ENCODE data around the gene NETO1. TPM values are rescaled to one million over a fixed set of nuclear protein-coding genes. Genes with fewer than 3 reads are reported as not detected.

The NETO1 gene, protein sequence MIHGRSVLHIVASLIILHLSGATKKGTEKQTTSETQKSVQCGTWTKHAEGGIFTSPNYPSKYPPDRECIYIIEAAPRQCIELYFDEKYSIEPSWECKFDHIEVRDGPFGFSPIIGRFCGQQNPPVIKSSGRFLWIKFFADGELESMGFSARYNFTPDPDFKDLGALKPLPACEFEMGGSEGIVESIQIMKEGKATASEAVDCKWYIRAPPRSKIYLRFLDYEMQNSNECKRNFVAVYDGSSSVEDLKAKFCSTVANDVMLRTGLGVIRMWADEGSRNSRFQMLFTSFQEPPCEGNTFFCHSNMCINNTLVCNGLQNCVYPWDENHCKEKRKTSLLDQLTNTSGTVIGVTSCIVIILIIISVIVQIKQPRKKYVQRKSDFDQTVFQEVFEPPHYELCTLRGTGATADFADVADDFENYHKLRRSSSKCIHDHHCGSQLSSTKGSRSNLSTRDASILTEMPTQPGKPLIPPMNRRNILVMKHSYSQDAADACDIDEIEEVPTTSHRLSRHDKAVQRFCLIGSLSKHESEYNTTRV
- total RNA-seq: 1 to 10 TPM in 3 of 4 donors, under 1 TPM in 1; 0.68 to 1.9 (median 1.1) TPM
- polyA plus RNA-seq: 0.57 TPM
- long read RNA-seq, donor 1, partial matches to known transcripts: 1 of 1 reads
- long read RNA-seq, donor 1, other reads (novel, unspliced or antisense): 0 of 1 reads
- long read RNA-seq, donor 2: 0 reads
- long read RNA-seq, donor 3, partial matches to known transcripts: 0 of 1 reads
- long read RNA-seq, donor 3, other reads (novel, unspliced or antisense): 0 of 1 reads
- long read RNA-seq, donor 4: 0 reads

DNA sequence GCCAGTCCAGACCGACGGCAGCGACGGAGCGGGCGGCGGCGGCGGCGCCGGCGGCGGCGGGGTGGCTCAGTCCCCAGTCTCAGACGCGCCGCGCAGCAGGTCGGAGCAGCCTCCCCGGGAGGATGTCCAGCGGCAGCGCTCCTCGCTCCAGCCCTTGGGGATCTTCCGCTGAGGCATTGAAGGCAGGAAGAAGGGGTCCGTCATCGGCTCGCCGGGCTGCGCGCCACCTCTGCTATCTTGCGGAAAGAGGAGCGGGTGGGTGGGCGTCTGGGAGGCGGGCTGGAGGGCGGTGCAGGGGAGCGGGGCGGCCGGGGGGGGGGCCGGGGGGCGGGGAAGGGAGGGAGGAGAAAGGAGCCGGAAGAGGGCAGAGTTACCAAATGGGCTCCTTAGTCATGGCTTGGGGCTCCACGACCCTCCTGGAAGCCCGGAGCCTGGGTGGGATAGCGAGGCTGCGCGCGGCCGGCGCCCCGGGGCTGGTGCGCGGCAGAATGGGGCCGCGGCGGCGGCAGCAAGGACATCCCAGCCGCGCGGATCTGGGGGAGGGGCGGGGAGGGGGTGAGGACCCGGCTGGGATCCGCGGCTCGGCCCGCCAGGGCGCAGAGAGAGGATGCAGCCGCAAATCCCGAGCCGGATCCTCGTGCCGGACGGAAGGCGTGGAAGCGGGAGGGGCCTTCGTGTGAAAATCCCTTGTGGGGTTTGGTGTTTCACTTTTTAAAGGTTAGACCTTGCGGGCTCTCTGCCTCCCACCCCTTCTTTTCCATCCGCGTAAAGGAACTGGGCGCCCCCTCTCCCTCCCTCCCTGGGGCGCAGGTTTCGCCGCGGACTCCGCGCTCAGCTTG, at the start of gene NETO1:
TSS of gene NETO1 (minus strand) at position 242 of the 839 bp plus-strand sequence. CDS start 696 bp downstream, outside the sequence.
- intact Hi-C loops (cut with DNase I): no loop called here
- no peaks in the 10 kb centered on the region for H3K27me3 ChIP-seq (ENCODE audit: control insufficient read depth, insufficient read depth)
- peak within 1 kb of the TSS; percentile 65 for H3K4me3 ChIP-seq (ENCODE audit: low read length)
- no peaks in the 10 kb centered on the region for H3K9me3 ChIP-seq (ENCODE audit: control insufficient read depth, low read length)
- 1% methylated on average over 84 of the region's 85 CpGs for WGBS
- H3K4me1 ChIP-seq (ENCODE audit: control insufficient read depth, insufficient read depth, low read length): peaks cover 2% of the 10 kb centered on the region
- ATAC-seq: peak in 1 of 2 donors; percentile 19
- no peak within 1 kb of the TSS for H3K27ac ChIP-seq (ENCODE audit: low read length)
- peak in 2 of 3 donors; percentile 33 to 52 for DNase-seq

DNA sequence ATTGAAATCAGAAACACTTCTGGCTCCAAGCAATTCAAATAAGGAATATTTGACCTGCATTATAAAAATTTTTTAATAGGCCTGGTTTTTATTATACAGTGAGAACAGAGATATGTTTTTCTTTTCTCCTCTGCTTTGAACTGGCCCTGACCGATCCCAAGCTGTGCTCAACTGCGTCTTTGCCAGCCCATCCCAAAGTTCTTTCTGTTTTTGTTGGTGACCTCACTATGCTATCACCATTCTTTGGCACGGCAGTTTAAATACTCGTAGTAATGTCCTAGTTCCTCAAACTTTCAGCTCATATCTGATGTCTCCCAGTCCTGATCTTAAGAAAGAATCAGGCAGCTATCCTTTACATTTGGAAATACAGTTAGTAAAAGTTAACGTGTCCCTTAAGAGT, 42.3 kb upstream of the NETO1 start:
- H3K9me3 ChIP-seq (ENCODE audit: control insufficient read depth, low read length): no peaks in the 10 kb centered on the region
- H3K4me1 ChIP-seq (ENCODE audit: control insufficient read depth, insufficient read depth, low read length): no peaks in the 10 kb centered on the region
- 60% methylated on average over 5 of the region's 5 CpGs for WGBS
- H3K4me3 ChIP-seq (ENCODE audit: low read length): no peak overlapping the region
- H3K27me3 ChIP-seq (ENCODE audit: control insufficient read depth, insufficient read depth): no peaks in the 10 kb centered on the region
- H3K27ac ChIP-seq (ENCODE audit: low read length): no peak overlapping the region
- DNase-seq (no peak), ATAC-seq (no peak)
- intact Hi-C loops (cut with DNase I): no loop called here

DNA sequence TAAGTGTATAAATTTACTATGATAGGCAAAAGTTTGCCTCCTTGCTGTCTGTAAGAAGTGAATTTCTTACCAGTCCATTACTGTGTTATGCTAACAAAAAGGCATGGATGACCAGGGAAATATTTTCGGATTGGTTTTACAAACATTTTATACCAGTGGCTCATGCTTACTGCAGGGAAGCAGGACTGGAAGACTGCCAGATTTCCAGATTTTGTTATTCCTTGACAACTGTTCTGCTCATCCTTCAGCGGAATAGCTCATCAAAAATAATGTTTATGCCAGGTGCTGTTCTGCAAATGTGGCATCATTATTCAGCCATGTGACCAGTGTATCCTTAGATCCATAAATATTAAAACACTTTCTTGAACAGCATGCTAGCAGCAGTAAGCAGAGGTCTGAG, 40.4 kb upstream of the NETO1 start:
- Histone ChIP-seq H3K9me3 (ENCODE audit: control insufficient read depth, low read length) (no peaks in the 10 kb centered on the region), H3K4me3 (ENCODE audit: low read length) (no peak overlapping the region), H3K4me1 (ENCODE audit: control insufficient read depth, insufficient read depth, low read length) (no peaks in the 10 kb centered on the region), H3K27me3 (ENCODE audit: control insufficient read depth, insufficient read depth) (no peaks in the 10 kb centered on the region), H3K27ac (ENCODE audit: low read length) (no peak overlapping the region)
- no peak for ATAC-seq
- 38% methylated on average over 2 of the region's 2 CpGs for WGBS
- no peak for DNase-seq
- intact Hi-C loops (cut with DNase I): no loop called here

DNA sequence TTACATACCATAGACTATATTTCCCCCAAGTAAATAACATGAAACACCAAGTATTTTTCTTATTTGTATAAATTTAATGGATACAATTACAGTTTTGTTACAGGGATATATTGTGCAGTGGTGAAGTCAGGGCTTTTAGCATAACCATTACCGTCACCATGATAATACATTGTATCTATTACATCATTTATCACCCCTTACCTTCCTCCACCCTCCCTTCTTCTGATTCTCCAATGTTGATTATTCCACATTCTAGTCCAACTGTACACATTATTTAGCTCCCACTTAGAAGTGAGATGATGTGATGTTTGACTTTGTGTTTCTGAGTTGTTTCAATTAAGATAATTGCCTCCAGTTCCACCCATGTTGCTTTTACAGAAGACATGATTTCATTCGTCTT, 35.2 kb upstream of the NETO1 start:
- intact Hi-C loops (cut with DNase I): no loop called here
- Histone ChIP-seq H3K4me3 (ENCODE audit: low read length) (no peak overlapping the region), H3K4me1 (ENCODE audit: control insufficient read depth, insufficient read depth, low read length) (no peaks in the 10 kb centered on the region), H3K27me3 (ENCODE audit: control insufficient read depth, insufficient read depth) (no peaks in the 10 kb centered on the region), H3K9me3 (ENCODE audit: control insufficient read depth, low read length) (no peaks in the 10 kb centered on the region), H3K27ac (ENCODE audit: low read length) (no peak overlapping the region)
- DNase-seq: no peak
- WGBS: 84% methylated on average over 2 of the region's 2 CpGs
- no peak for ATAC-seq

DNA sequence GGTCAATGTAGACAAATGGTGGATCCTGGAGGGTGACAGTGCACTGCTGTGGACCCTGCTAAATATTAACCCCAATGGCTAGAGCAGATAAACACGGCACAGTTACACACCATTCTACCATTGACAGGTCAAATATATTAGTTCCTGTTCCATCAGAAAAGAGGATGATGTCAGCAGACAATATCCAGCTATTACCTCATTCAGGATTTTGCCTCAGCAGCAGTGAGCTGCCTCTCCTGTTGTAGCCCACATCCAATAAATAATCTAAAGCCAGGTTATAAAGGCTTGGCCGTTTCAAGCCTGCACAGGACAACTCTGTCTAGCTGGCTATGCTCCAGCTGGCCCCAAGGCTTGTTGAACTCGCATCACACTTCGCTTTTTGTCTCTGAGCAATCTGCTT, 31.6 kb upstream of the NETO1 start:
- ATAC-seq (no peak), DNase-seq (no peak)
- intact Hi-C loops (cut with DNase I): no loop called here
- no peaks in the 10 kb centered on the region for H3K27me3 ChIP-seq (ENCODE audit: control insufficient read depth, insufficient read depth)
- H3K4me3 ChIP-seq (ENCODE audit: low read length): no peak overlapping the region
- no peaks in the 10 kb centered on the region for H3K4me1 ChIP-seq (ENCODE audit: control insufficient read depth, insufficient read depth, low read length)
- no peaks in the 10 kb centered on the region for H3K9me3 ChIP-seq (ENCODE audit: control insufficient read depth, low read length)
- 56% methylated on average over 4 of the region's 4 CpGs for WGBS
- H3K27ac ChIP-seq (ENCODE audit: low read length): no peak overlapping the region

DNA sequence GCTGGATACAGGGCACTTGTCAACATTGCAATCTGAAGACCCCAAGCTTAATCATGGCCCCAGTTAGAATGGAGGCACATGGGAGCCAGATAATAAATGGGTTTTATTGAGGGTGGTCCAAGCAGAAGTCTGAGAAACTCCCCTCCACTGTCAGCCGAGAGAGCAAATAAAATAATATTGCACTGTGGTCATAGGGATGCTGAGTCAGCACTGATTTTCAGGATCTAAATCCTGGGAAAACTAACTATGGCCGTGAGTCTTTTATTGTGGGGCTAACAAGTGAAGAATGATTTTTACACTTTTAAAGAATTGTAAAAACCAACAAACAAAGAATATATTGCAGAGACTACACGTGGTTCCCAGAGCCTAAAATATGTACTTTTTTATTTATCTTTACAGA, 31.1 kb upstream of the NETO1 start:
- H3K4me3 ChIP-seq (ENCODE audit: low read length): no peak overlapping the region
- no peaks in the 10 kb centered on the region for H3K4me1 ChIP-seq (ENCODE audit: control insufficient read depth, insufficient read depth, low read length)
- no peak for ATAC-seq
- H3K27ac ChIP-seq (ENCODE audit: low read length): no peak overlapping the region
- no peak for DNase-seq
- 66% methylated on average over 3 of the region's 3 CpGs for WGBS
- H3K27me3 ChIP-seq (ENCODE audit: control insufficient read depth, insufficient read depth): no peaks in the 10 kb centered on the region
- intact Hi-C loops (cut with DNase I): no loop called here
- H3K9me3 ChIP-seq (ENCODE audit: control insufficient read depth, low read length): no peaks in the 10 kb centered on the region

DNA sequence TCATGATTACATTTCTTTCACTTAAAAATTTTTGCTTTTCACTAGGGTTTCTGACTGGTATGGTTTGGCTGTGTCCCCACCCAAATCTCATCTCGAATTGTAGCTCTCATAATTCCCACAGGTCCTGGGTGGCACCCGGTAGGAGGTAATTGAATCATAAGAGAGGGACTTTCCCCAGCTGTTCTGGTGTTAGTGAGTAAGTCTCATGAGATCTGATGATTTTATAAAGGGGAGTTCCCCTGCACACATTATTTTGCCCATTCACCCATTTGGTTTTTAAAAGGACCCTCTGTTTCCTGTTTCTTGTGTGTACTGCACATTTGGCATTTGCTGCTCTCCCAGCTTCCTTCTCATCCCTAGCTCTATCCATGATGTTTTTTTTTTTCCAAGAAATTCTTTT, 27.8 kb upstream of the NETO1 start:
- ATAC-seq (no peak), DNase-seq (no peak)
- no peaks in the 10 kb centered on the region for H3K27me3 ChIP-seq (ENCODE audit: control insufficient read depth, insufficient read depth)
- no peak overlapping the region for H3K4me3 ChIP-seq (ENCODE audit: low read length)
- H3K4me1 ChIP-seq (ENCODE audit: control insufficient read depth, insufficient read depth, low read length): no peaks in the 10 kb centered on the region
- H3K9me3 ChIP-seq (ENCODE audit: control insufficient read depth, low read length): no peaks in the 10 kb centered on the region
- 60% methylated on average over 2 of the region's 2 CpGs for WGBS
- intact Hi-C loops (cut with DNase I): no loop called here
- no peak overlapping the region for H3K27ac ChIP-seq (ENCODE audit: low read length)

DNA sequence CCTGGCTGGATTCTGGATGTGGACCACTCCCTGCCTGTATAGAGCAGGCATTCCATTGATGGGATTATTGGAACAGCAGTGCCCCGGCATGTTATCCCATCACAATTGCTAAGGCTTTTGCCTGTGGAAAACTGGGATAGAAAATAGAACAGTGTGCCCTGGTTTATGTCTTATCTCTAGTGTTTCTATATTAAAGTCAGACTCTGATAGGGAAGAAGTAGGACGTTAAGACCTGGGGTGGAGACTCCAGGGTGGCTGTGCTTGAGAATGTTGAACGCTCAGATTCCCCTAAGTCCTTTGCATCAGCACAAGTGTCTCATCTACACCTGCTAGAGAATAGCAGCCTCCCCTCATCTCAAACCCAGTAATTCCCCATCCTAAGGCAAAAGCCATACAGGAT, 10.8 kb upstream of the NETO1 start:
- Histone ChIP-seq H3K4me1 (ENCODE audit: control insufficient read depth, insufficient read depth, low read length) (peaks cover 3% of the 10 kb centered on the region), H3K4me3 (ENCODE audit: low read length) (no peak overlapping the region), H3K27ac (ENCODE audit: low read length) (no peak overlapping the region), H3K9me3 (ENCODE audit: control insufficient read depth, low read length) (no peaks in the 10 kb centered on the region), H3K27me3 (ENCODE audit: control insufficient read depth, insufficient read depth) (no peaks in the 10 kb centered on the region)
- 44% methylated on average over 3 of the region's 3 CpGs for WGBS
- intact Hi-C loops (cut with DNase I): no loop called here
- ATAC-seq: peak in 1 of 2 donors; percentile 55
- DNase-seq: no peak

DNA sequence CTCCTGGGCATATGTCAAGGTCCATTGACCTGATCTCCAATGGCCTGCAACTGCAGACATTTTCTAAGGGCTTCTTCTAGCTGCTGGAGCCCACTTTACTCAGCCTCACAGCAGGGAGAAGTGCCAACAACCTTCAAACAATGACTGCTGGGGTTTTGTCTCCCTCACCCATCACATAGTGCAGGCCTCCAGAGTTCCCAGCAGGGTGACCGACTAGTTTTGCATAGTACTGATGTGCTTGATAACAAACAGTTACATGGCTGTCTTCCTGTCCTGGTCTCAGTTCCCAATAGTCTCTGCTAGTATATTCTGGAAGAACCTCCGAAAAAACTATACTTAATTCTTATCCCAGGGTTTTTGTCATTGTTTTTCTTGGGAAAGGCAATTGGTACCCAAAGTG, 10.4 kb upstream of the NETO1 start:
- Histone ChIP-seq H3K4me1 (ENCODE audit: control insufficient read depth, insufficient read depth, low read length) (peaks cover 3% of the 10 kb centered on the region), H3K9me3 (ENCODE audit: control insufficient read depth, low read length) (no peaks in the 10 kb centered on the region), H3K4me3 (ENCODE audit: low read length) (no peak overlapping the region), H3K27me3 (ENCODE audit: control insufficient read depth, insufficient read depth) (no peaks in the 10 kb centered on the region), H3K27ac (ENCODE audit: low read length) (no peak overlapping the region)
- no peak for DNase-seq
- 53% methylated on average over 2 of the region's 2 CpGs for WGBS
- intact Hi-C loops (cut with DNase I): no loop called here
- no peak for ATAC-seq

DNA sequence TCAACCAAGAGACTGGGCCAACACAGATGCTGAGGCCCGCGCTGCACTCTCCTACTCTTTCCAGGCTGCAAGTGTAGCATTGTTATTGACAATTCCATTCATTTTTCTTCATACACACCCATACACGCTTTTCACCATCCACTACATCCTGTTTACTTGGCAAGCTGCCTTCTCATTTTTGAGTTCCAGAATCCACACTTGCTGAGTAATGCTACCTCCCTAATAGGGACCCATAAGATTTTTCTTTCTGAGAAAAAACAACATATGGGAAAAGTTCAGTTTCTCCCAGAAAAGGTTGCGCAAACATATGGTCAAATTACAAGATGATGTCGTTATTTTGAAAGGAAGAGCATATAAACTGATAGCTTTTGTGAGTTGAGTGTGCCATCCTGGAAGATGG, 3.3 kb upstream of the NETO1 start:
- no peak overlapping the region for H3K4me3 ChIP-seq (ENCODE audit: low read length)
- no peaks in the 10 kb centered on the region for H3K9me3 ChIP-seq (ENCODE audit: control insufficient read depth, low read length)
- ATAC-seq: no peak
- DNase-seq: no peak
- H3K27me3 ChIP-seq (ENCODE audit: control insufficient read depth, insufficient read depth): no peaks in the 10 kb centered on the region
- WGBS: 53% methylated on average over 5 of the region's 5 CpGs
- H3K27ac ChIP-seq (ENCODE audit: low read length): no peak overlapping the region
- H3K4me1 ChIP-seq (ENCODE audit: control insufficient read depth, insufficient read depth, low read length): peaks cover 2% of the 10 kb centered on the region
- intact Hi-C loops (cut with DNase I): no loop called here

All from right cardiac atrium (tissue), 5 donors.